AG10803 (cell line): ENCODE results near the gene DHX38.
A peak's percentile ranks its signal among the peaks of the same experiment; 100 is the strongest.

ENCODE experiments used
- DNase-seq: peaks from one replicate; pipeline ENCODE4 v3.0.0; 2010; ENCODE audit warnings: low read depth
- H3K4me3 ChIP-seq: 2 replicates; pipeline ENCODE4 v1.5.1; 2011; ENCODE audit warnings: mild to moderate bottlenecking, low read length, control low read depth
- CTCF ChIP-seq: conservative IDR thresholded peaks from 2 replicates; pipeline ENCODE4 v1.5.1; 2011; ENCODE audit warnings: mild to moderate bottlenecking, low read length, control low read depth, inconsistent platforms

Gene DHX38

GRCh38 chr16:72123426-72123825 lies 29.8 kb downstream of the DHX38 start:
- no peak overlapping the region for H3K4me3 ChIP-seq
- DNase-seq: no peak
- no peak for TF ChIP-seq CTCF

- TF ChIP-seq CTCF: no peak
- no peak for DNase-seq
- no peak overlapping the region for H3K4me3 ChIP-seq
Measured at GRCh38 chr16:72124148-72124547, 30.5 kb downstream of the DHX38 start.

- no peak overlapping the region for H3K4me3 ChIP-seq
- DNase-seq: peak; percentile 77
- peak; percentile 82 for TF ChIP-seq CTCF
Measured at GRCh38 chr16:72124761-72125634, 31.4 kb downstream of the DHX38 start.

GRCh38 chr16:72125635-72126428 lies 32.2 kb downstream of the DHX38 start:
- no peak for TF ChIP-seq CTCF
- H3K4me3 ChIP-seq: no peak overlapping the region
- DNase-seq: no peak

GRCh38 chr16:72126429-72126765 lies 32.8 kb downstream of the DHX38 start:
- TF ChIP-seq CTCF: no peak
- H3K4me3 ChIP-seq: no peak overlapping the region
- DNase-seq: no peak

- no peak overlapping the region for H3K4me3 ChIP-seq
- no peak for TF ChIP-seq CTCF
- no peak for DNase-seq
Measured at GRCh38 chr16:72128701-72129100, 35.1 kb downstream of the DHX38 start.
